ENCODE measurements around the gene DERL3. TPM values are rescaled to one million over a fixed set of nuclear protein-coding genes. Genes with fewer than 3 reads are reported as not detected.
A peak's percentile ranks its signal among the peaks of the same experiment; 100 is the strongest.

Gene DERL3
- total RNA-seq, 2 experiments from 2014 or later: 7.8 to 8.3 TPM

- H3K36me3 Mint-ChIP-seq (ENCODE audit: low read depth): peaks cover 64% of the 10 kb centered on the region
- peaks cover 40% of the 10 kb centered on the region for H3K4me1 Mint-ChIP-seq
- H3K27me3 Mint-ChIP-seq: no peaks in the 10 kb centered on the region
- ChIA-PET POLR2A (interaction anchor here (0.6 to 1.6 kb wide), 3 partner anchors 32 to 147 kb away, joined by 3 to 4 read pairs (median 3); partner anchors contain the start of gene SLC2A11), CTCF (interaction anchor here (0.7 to 1.5 kb wide), 4 partner anchors 11 to 69 kb away, joined by 3 to 5 read pairs (median 4); partner anchors contain the start of genes MIF and SLC2A11)
- peak overlapping the region; percentile 88 for H3K27ac Mint-ChIP-seq
- H3K4me3 Mint-ChIP-seq: no peak overlapping the region
- no peak for DNase-seq
- H3K9me3 Mint-ChIP-seq: no peaks in the 10 kb centered on the region
These were observed 13.4 kb downstream of the DERL3 start for GRCh38 chr22:23825246-23825905.

DNA sequence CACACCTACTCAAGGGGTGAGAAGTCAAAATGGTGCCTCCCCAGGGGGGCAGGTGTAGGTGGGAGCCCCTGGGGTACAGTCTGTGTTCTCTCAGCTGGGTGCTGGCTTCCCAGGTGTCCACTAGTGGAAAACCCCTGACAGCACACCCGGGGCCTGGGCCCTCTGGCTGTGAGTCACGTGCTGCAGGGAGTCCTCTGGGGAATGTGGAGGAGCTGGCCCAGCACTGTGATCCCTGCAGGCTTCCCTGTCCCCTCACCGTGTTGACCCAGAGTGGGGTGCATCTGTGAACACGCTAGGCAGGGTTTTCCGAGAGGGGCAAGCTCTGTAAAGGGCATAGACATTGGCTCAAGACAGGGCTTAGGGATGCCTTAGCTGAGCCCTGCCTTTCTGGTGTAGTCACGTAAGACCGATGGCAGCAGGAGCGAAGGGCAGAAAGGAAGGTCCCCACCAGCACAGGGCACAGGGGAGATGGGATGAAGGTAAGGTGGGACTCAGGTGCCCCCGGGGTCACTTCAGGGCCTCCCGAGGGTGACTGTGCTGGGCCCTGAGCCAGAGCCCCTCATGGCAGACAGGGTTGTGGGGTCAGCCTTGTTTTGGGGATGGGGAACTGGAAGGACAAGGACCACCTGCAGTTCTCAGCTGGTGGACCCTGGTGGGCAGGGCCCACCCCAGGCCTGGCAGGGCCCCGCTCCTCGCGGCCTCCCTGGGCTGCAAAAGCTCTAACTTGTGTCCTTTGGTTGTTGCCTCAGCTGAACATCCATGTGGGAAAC is 14.1 kb downstream of the DERL3 start:
- Mint-ChIP-seq H3K27me3 (no peaks in the 10 kb centered on the region), H3K27ac (peak overlapping the region; percentile 37), H3K4me1 (peaks cover 46% of the 10 kb centered on the region), H3K4me3 (no peak overlapping the region), H3K9me3 (no peaks in the 10 kb centered on the region), H3K36me3 (ENCODE audit: low read depth) (peaks cover 65% of the 10 kb centered on the region)
- ChIA-PET CTCF (interaction anchor here (1.0 kb wide), 1 partner anchor 70 kb away, joined by 4 read pairs; the partner anchor contains the start of gene MIF), POLR2A (interaction anchor here (1.3 to 1.6 kb wide), 2 partner anchors 33 to 37 kb away, joined by 3 to 4 read pairs; partner anchors contain the start of gene SLC2A11)
- no peak for DNase-seq

DNA sequence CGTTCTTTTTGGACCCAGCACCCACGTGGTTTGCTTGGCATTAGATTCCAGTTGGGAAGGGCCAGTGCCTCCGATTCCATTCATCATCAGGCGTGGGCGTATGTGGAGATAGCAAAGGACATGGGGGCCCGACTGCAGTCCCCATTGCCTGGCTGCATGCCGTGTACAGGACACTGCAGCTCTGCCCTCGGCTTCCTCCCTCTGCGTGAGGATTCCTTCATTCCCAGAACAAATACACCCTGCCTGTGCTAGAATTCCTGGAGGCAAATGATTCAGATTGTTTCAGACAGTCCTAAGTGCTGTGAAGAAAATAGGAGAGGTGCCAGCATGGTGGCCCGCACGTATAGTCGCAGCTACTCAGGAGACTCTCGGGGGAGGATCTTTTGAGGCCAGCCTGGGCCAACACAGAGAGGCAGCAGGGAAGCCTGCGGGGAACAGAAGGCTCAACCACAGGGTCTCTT is 15.4 kb downstream of the DERL3 start:
- H3K27ac Mint-ChIP-seq: peak overlapping the region; percentile 22
- H3K27me3 Mint-ChIP-seq: no peaks in the 10 kb centered on the region
- ChIA-PET CTCF (no interaction called here), POLR2A (no interaction called here)
- DNase-seq: no peak
- peaks cover 51% of the 10 kb centered on the region for H3K4me1 Mint-ChIP-seq
- H3K36me3 Mint-ChIP-seq (ENCODE audit: low read depth): peaks cover 63% of the 10 kb centered on the region
- no peak overlapping the region for H3K4me3 Mint-ChIP-seq
- H3K9me3 Mint-ChIP-seq: no peaks in the 10 kb centered on the region

DNA sequence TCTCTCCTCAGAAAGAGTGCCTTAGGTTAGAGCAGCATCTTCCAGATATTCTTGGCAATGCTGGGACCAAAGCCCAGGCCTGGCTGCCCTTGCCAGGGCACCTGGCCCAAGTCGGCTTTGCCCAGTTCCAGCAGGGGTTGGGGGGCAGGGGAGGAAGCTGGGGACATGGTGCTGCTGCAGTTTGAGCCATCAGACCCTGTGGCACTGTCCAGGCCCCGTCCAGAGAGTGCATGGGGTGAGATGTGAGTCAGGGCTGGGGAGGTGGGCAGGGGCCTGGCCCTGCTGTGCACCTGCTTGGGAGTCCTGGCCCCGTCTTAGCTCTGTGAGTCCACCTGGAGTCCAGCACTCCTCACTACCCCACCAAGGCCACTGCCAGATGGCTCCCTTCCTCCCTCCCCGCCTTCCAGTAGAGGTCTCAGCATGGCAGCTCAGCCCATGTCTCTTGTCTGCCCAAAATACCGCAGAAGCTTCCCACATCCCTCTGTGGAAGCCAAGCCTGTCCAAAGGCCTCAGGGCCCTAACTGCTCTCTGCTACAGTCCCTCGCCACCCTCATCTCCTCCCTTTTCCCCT is 16.6 kb downstream of the DERL3 start:
- Mint-ChIP-seq H3K36me3 (ENCODE audit: low read depth) (peaks cover 66% of the 10 kb centered on the region), H3K9me3 (no peaks in the 10 kb centered on the region), H3K4me3 (no peak overlapping the region), H3K27me3 (no peaks in the 10 kb centered on the region), H3K4me1 (peaks cover 49% of the 10 kb centered on the region), H3K27ac (peak overlapping the region; percentile 62)
- POLR2A ChIA-PET: interaction anchor here (1.3 to 3.2 kb wide), 3 partner anchors 10 to 55 kb away, joined by 5 to 14 read pairs (median 9); partner anchors contain the start of genes CHCHD10 and SMARCB1
- no peak for DNase-seq
- CTCF ChIA-PET: no interaction called here

- no peaks in the 10 kb centered on the region for H3K9me3 Mint-ChIP-seq
- POLR2A ChIA-PET: interaction anchor here (0.8 to 3.2 kb wide), 8 partner anchors 9 to 74 kb away, joined by 4 to 14 read pairs (median 4); partner anchors contain the start of genes CHCHD10, MIF, SLC2A11 and SMARCB1
- no peak overlapping the region for H3K4me3 Mint-ChIP-seq
- peak overlapping the region; percentile 91 for H3K27ac Mint-ChIP-seq
- peak; percentile 67 for DNase-seq
- H3K27me3 Mint-ChIP-seq: no peaks in the 10 kb centered on the region
- H3K4me1 Mint-ChIP-seq: peaks cover 44% of the 10 kb centered on the region
- CTCF ChIA-PET: interaction anchor here (0.7 to 1.8 kb wide), 7 partner anchors 9 to 239 kb away, joined by 3 to 6 read pairs (median 4); partner anchors contain the start of genes MIF and SLC2A11
- peaks cover 67% of the 10 kb centered on the region for H3K36me3 Mint-ChIP-seq (ENCODE audit: low read depth)
These were observed 18.0 kb downstream of the DERL3 start for GRCh38 chr22:23820748-23821211.

DNA sequence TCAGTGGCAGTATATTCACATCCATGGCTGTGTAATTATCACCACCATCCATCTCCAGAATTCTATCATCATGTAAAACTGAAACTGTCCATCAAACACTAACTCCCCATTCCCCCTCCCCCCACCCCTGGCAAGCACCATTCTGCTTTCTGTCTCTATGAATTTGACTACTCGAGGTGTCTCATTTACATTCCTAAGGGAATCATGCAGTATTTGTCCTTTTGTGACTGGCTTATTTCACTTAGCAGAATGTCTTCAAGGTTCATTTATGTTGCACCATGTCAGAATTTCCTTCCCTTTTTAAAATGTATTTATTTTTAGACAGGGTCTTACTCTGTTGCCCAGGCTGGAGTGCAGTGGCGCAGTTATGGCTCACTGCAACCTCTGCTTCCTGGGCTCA is 20.3 kb downstream of the DERL3 start:
- DNase-seq: no peak
- CTCF ChIA-PET: no interaction called here
- Mint-ChIP-seq H3K4me1 (peaks cover 36% of the 10 kb centered on the region), H3K9me3 (no peaks in the 10 kb centered on the region), H3K36me3 (ENCODE audit: low read depth) (peaks cover 56% of the 10 kb centered on the region), H3K27ac (no peak overlapping the region), H3K4me3 (no peak overlapping the region), H3K27me3 (no peaks in the 10 kb centered on the region)
- POLR2A ChIA-PET: no interaction called here

- no peak for DNase-seq
- H3K27me3 Mint-ChIP-seq: no peaks in the 10 kb centered on the region
- peaks cover 46% of the 10 kb centered on the region for H3K36me3 Mint-ChIP-seq (ENCODE audit: low read depth)
- H3K4me1 Mint-ChIP-seq: peaks cover 29% of the 10 kb centered on the region
- no peak overlapping the region for H3K4me3 Mint-ChIP-seq
- ChIA-PET CTCF (interaction anchor here (0.7 kb wide), 1 partner anchor 23 kb away, joined by 3 read pairs; no protein-coding TSS in a partner anchor), POLR2A (interaction anchor here (0.7 kb wide), 1 partner anchor 61 kb away, joined by 3 read pairs; no protein-coding TSS in a partner anchor)
- H3K9me3 Mint-ChIP-seq: no peaks in the 10 kb centered on the region
- peak overlapping the region; percentile 23 for H3K27ac Mint-ChIP-seq
These were observed 21.7 kb downstream of the DERL3 start for GRCh38 chr22:23817146-23817545.

DNA sequence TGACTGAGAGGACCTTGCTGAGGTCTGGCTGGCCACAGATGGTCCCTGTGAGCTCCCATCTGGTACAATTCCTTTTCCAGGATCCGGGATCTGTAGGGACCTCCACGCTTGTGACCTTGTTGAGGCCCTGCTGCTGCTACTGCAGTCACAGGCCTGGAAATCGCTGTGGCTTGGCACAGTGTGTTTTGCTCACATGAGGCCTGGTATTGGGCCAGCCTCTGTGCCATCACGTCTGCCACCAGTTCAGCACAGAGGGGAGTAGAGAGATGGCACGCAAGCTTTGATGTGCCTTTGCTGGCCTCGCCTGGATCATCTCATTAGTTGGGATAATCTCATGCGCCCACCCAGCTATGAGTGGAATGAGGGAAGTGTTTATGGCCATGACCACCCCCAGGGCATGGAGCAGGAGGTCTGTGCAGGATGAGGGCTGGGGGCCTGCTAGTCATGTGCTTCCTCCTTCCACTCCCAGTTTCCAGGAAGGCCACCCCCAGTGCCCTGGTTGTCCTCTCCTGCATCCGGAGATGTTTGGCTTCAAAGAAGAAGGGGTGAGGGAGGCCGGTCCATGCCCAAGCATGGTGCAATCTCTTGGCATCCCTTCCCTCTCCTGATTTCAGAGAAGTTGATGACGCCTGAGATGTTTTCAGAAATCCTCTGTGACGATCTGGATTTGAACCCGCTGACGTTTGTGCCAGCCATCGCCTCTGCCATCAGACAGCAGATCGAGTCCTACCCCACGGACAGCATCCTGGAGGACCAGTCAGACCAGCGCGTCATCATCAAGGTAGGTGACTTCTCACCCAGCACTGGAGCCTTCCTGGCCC is 22.4 kb downstream of the DERL3 start:
- H3K4me1 Mint-ChIP-seq: peaks cover 25% of the 10 kb centered on the region
- no peaks in the 10 kb centered on the region for H3K9me3 Mint-ChIP-seq
- no peak for DNase-seq
- H3K36me3 Mint-ChIP-seq (ENCODE audit: low read depth): peaks cover 43% of the 10 kb centered on the region
- no peak overlapping the region for H3K4me3 Mint-ChIP-seq
- no peak overlapping the region for H3K27ac Mint-ChIP-seq
- ChIA-PET POLR2A (no interaction called here), CTCF (no interaction called here)
- no peaks in the 10 kb centered on the region for H3K27me3 Mint-ChIP-seq

DNA sequence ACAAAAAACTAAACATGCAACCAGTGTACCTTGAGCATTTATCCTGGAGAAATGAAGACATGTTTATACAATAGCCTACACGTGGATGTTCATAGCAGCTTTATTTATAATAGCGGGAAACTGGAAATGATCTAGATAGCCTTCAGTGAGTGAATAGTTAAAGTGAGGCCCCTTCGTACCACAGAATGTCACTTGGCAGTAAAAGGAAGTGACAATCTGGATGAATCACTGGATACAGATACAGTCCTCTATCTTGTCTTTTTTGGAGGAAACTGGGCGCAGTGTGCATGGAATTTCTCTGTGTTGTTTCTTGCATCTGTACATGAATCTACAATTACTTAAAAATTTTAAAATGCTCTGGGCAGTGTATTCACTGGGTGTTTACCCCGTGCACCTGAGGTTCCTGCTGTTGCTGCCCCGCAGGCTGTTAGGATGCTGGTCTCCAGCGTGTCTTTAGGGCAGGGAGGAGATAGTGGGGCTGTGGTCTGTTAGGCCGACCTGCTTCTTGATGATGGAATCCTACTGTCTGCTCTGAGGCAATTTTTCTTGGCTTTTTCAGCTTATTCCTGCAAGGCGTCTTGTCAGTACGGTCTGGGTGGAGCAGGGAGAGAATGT is 23.2 kb downstream of the DERL3 start:
- ChIA-PET CTCF (no interaction called here), POLR2A (no interaction called here)
- Mint-ChIP-seq H3K36me3 (ENCODE audit: low read depth) (peaks cover 42% of the 10 kb centered on the region), H3K4me3 (no peak overlapping the region), H3K27ac (no peak overlapping the region), H3K27me3 (no peaks in the 10 kb centered on the region), H3K9me3 (no peaks in the 10 kb centered on the region), H3K4me1 (peaks cover 19% of the 10 kb centered on the region)
- no peak for DNase-seq

DNA sequence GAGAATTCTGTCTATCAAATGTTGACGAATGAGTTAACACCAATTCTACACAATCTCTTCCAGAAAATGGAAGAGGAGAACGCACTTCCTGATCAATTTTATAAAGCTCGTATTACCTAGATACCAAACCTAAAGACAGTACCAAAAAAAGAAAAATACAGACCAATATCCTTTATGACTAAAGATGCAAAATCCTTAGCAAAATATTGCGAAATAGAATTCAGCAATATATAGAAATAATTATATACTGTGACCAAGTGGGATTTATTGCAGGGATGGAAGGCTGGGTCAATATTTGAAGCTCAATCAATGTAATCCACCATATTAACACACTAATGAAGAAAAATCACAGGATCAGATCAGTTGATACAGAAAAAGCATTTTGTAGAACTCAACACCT is 26.4 kb downstream of the DERL3 start:
- Mint-ChIP-seq H3K27me3 (no peaks in the 10 kb centered on the region), H3K4me1 (peaks cover 5% of the 10 kb centered on the region), H3K27ac (no peak overlapping the region), H3K36me3 (ENCODE audit: low read depth) (peaks cover 25% of the 10 kb centered on the region), H3K4me3 (no peak overlapping the region), H3K9me3 (no peaks in the 10 kb centered on the region)
- DNase-seq: no peak
- POLR2A ChIA-PET: interaction anchor here (1.1 to 2.0 kb wide), 2 partner anchors 9 to 24 kb away, joined by 3 to 9 read pairs; no protein-coding TSS in a partner anchor
- CTCF ChIA-PET: interaction anchor here (1.0 to 1.1 kb wide), 2 partner anchors 9 to 37 kb away, joined by 4 read pairs; no protein-coding TSS in a partner anchor

DNA sequence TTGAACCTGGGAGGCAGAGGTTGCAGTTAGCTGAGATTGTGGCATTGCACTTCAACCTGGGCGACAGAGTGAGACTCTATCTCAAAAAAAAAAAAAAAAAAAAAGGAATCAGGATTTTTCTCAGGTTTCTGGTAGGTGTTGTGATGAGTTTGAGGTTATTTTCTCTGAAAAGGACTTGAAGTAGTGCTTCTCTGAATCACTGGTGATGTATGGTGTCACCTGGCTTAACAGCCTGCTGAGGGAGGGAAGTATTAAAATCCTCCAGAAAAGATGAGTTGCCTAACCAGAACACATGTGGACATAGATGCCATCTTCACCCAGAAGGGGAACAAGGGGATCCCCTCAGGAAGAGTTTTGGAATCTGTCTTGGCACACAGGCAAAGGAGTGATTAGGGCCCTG is 32.0 kb downstream of the DERL3 start:
- ChIA-PET CTCF (no interaction called here), POLR2A (no interaction called here)
- Mint-ChIP-seq H3K27ac (no peak overlapping the region), H3K4me1 (peaks cover 2% of the 10 kb centered on the region), H3K9me3 (no peaks in the 10 kb centered on the region), H3K27me3 (no peaks in the 10 kb centered on the region), H3K36me3 (ENCODE audit: low read depth) (peaks cover 44% of the 10 kb centered on the region), H3K4me3 (no peak overlapping the region)
- no peak for DNase-seq

GRCh38 chr22:23804781-23805291 is 34.0 kb downstream of the DERL3 start:
- no peaks in the 10 kb centered on the region for H3K4me1 Mint-ChIP-seq
- no peaks in the 10 kb centered on the region for H3K9me3 Mint-ChIP-seq
- peaks cover 52% of the 10 kb centered on the region for H3K36me3 Mint-ChIP-seq (ENCODE audit: low read depth)
- ChIA-PET CTCF (no interaction called here), POLR2A (no interaction called here)
- H3K4me3 Mint-ChIP-seq: no peak overlapping the region
- no peaks in the 10 kb centered on the region for H3K27me3 Mint-ChIP-seq
- no peak for DNase-seq
- H3K27ac Mint-ChIP-seq: no peak overlapping the region
